ENCODE measurements around the gene SLC6A15. TPM values are rescaled to one million over a fixed set of nuclear protein-coding genes. Genes with fewer than 3 reads are reported as not detected.

Gene SLC6A15
- total RNA-seq (2014; rRNA removed; shearing (Covaris generic); ENCODE audit: low replicate concordance): 0.30 and 1.5 TPM in 2 replicates

DNA sequence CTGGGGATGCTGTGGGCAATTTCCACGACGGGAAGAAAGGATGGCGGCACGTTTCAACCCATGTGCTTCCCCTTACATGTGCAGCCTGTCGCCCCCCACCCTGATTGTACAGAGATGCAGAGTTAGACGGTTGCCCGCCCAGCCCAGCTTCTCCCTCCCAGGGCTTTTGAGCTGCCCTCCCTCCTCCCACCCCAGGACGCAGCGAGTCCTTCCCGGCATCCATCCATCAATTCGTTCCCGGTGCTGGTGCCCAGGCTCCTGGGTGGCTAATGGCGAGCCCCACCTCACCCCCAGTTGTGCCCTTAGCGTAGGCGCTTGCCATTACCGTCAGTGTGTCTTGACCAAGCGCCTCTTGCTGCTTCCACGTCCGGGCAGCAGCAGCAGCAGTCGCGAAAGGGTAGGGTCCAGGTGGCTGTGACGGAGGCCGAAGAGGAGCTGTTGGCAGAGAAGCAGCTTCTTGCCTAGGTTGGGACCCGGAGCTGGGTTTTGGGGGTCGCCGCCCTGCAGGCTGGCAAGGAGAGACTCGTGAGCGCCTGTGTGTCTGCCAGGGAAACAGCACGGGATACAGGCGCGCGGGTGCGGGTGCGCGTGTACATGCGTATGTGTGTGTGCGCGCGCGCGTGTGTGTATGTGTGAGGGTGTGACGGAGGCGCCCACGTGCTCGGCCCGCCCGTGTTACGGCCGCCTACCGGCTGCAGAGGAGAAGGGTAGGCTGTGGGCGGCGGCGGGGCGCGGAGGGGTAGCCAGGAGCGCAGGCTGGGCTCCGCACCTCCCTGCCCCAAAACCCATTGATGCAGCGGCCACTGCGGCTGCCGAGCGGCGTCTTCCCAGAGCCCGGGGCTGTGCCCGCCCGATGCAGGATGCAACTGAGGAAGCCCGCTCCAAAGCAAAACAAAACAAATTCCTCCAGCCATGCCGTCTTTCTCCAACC is at the start of gene SLC6A15:
TSS of gene SLC6A15 (minus strand) at position 602 of the 931 bp plus-strand sequence. CDS start 20,679 bp downstream, outside the sequence.
- Histone ChIP-seq H3K27me3 (peaks cover 6% of the 10 kb centered on the region; the same call in 1 of the 2 replicates), H3K4me3 (peak within 1 kb of the TSS; percentile 55), H3K36me3 (no peaks in the 10 kb centered on the region), H3K9me3 (no peaks in the 10 kb centered on the region)
- peak; percentile 82 for DNase-seq

DNA sequence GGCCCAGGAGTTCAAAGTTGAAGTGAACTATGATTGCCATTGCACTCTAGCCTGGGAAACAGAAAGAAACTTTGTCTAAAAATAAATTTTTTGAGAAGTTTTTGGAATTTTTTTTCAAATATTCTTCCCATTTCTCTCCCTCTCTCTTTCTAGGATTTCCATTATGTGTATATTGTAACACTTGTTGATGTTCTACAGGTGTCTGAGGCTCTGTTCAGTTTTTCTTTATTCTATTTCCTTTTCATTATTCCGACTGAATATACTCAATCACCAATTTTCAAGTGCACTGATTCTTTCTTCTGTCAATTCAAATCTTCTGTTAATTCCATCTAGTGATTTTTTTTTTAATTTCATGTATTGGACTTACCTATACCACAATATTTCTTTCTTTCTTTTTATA is 48.3 kb upstream of the SLC6A15 start:
- H3K9me3 ChIP-seq: no peaks in the 10 kb centered on the region
- H3K27me3 ChIP-seq: no peaks in the 10 kb centered on the region
- H3K36me3 ChIP-seq: no peaks in the 10 kb centered on the region
- H3K4me3 ChIP-seq: no peak overlapping the region
- DNase-seq: no peak

DNA sequence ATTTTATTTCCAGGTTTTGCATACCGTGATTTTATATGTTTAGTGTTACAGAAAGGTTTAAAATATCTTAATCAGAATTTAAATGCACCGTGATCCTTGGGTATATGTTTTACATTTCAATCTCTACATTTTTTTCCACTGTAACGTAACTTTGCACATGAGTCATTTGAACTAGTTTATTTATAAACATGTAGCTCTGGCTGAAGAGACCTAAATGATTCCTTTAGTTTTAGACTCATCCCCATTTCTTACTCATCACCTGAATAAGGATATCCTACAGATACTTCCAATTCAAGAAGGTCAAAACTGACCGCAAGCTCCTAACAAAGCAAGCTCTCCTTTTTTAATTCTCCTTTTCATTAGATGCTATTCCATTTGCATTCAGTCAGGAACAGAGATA is 42.7 kb upstream of the SLC6A15 start:
- no peaks in the 10 kb centered on the region for H3K27me3 ChIP-seq
- DNase-seq: no peak
- no peaks in the 10 kb centered on the region for H3K9me3 ChIP-seq
- no peak overlapping the region for H3K4me3 ChIP-seq
- H3K36me3 ChIP-seq: no peaks in the 10 kb centered on the region

DNA sequence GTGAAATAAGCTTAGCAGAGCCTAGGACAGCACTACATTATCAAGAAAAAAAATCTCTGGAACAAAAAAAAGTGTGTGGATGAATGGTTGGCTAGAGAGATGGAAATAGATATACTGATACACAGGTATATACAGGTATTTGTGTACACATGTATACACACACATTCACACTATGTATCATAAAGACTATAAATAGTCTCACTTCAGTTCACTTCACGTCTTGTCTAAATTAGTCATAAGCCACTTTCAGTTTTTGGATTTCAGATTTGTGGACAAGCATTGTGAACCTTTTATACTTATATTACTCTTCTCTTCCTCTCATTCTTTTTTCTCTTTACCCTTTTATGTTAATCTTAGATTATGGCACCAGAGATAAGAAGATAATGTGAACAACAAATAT is 41.8 kb upstream of the SLC6A15 start:
- no peaks in the 10 kb centered on the region for H3K9me3 ChIP-seq
- no peak overlapping the region for H3K4me3 ChIP-seq
- no peaks in the 10 kb centered on the region for H3K36me3 ChIP-seq
- H3K27me3 ChIP-seq: no peaks in the 10 kb centered on the region
- no peak for DNase-seq

DNA sequence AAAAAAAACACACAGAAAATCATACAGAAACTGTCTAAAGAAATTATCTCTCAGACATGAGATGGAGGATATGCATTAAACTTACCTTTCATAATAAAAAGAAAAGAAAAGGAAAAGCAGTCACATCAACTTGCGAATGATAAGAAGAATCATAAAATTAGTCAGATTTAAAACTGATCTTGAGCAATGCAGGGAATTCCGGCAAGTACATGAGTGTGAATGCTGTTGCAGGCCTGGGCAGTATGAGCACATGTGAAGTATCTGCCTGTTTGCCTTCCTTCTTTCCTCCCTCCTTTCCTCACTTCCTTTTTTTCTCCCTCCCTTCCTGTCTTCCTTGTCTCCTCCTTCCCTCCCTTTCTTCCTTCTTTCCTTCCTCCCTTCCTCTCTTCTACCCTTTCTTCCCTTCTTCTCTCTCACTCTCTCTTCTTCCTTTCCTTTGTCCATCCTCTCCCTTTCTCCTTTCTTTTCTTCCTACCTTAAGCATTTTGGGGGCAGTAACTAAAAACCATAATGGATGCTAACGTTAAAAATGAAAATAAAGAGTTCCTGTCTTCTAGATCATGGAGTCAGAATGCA is 38.5 kb upstream of the SLC6A15 start:
- Histone ChIP-seq H3K27me3 (no peaks in the 10 kb centered on the region), H3K4me3 (no peak overlapping the region), H3K36me3 (no peaks in the 10 kb centered on the region), H3K9me3 (no peaks in the 10 kb centered on the region)
- no peak for DNase-seq

DNA sequence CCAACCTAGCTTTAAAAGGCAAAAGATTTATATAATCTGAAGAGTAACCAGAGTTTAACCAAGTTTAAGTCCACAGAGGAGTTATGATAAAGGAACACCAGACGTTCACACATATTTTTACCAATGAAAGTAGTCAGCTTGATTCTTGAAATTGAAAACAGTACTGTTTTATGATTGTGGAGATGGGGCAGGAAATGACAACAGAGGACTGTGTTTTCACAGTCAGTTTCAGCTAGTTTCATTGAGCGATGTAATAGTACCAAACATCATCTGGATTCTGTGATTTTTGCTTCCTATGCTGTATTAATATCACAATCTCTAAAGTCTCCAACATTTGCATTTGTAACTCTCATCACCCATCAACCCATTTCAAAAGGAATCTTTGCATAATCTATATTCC is 34.2 kb upstream of the SLC6A15 start:
- Histone ChIP-seq H3K9me3 (no peaks in the 10 kb centered on the region), H3K36me3 (no peaks in the 10 kb centered on the region), H3K27me3 (no peaks in the 10 kb centered on the region), H3K4me3 (no peak overlapping the region)
- no peak for DNase-seq

DNA sequence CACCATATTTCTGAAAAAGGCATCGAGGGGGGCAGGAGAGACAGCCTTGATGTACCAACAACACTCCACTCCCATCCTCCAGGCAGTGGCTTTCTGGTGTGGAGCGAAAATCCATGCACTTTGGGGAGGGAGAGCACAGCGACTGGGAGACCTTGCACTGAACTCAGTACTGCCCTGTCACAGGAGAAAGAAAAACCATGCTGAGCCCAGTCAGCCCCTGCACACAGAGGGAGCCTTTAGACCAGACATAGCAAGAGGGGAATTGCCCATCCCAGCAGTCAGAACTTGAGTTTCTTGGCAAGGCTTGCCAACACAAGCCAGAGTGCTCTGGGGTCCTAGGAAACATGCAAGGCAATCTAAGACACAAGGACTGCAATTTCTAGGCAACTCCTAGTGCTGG is 24.8 kb upstream of the SLC6A15 start:
- Histone ChIP-seq H3K36me3 (no peaks in the 10 kb centered on the region), H3K27me3 (no peaks in the 10 kb centered on the region), H3K9me3 (no peaks in the 10 kb centered on the region), H3K4me3 (no peak overlapping the region)
- DNase-seq: no peak

DNA sequence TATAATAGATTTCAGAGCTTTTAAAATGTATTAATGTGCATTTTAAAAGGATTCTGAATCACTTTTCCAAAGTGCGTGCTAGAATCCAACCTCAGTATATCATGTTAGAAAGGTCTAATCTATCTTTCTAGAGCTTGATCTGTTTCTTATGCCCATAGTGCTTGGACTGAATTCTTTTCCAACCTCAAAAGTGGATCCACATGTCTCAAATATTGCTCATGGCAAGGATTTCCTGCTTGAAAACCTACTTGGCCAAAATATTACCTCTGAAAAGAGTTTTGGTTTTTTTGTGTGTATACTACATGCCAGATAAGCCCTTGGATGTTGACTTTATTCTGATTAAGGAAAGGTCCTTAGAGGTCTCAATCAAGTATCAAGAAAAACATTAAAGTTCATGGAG is 16.9 kb upstream of the SLC6A15 start:
- H3K27me3 ChIP-seq: no peaks in the 10 kb centered on the region; the same call in 1 of the 2 replicates
- no peaks in the 10 kb centered on the region for H3K36me3 ChIP-seq
- H3K4me3 ChIP-seq: no peak overlapping the region
- DNase-seq: no peak
- H3K9me3 ChIP-seq: no peaks in the 10 kb centered on the region

DNA sequence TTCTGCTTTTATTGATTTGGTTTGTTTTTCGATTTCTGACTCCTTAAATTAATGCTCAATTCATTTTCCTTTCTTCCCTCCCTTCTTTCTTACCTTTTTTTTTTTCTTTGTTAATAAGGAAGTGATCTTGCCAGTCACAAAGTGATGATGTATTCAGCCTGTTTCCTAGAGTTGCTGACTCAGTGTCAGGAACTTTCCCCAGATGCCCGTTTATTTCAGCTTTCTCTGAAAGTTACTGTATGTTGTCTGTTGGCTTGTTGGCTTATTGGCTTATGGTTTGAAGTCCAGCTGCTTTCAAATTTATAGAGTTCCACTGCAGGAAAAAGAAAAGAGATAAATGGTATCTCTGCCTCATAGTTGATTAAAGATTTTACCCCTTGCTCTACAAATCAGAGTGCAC is 12.4 kb upstream of the SLC6A15 start:
- no peak for DNase-seq
- Histone ChIP-seq H3K36me3 (no peaks in the 10 kb centered on the region), H3K27me3 (no peaks in the 10 kb centered on the region; the same call in 1 of the 2 replicates), H3K4me3 (no peak overlapping the region), H3K9me3 (no peaks in the 10 kb centered on the region)

DNA sequence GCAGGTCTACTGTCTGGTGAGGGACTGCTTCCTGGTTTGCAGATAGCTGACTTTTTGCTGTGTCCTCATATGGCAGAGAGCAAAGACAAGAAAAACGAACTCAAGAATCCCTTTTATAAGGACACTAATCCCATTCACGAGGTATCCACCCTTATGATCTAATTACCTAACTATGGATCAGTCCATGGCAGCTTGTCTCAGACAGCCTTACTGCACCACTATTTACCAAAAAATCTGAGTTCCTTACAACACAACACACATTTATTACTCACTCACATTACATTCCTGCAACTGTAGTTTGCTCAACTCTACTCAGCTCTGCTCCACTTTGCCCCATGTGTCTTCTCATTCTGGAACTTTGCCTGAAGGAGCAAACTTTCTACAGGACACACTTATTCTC is 10.1 kb upstream of the SLC6A15 start:
- H3K36me3 ChIP-seq: no peaks in the 10 kb centered on the region
- no peak for DNase-seq

DNA sequence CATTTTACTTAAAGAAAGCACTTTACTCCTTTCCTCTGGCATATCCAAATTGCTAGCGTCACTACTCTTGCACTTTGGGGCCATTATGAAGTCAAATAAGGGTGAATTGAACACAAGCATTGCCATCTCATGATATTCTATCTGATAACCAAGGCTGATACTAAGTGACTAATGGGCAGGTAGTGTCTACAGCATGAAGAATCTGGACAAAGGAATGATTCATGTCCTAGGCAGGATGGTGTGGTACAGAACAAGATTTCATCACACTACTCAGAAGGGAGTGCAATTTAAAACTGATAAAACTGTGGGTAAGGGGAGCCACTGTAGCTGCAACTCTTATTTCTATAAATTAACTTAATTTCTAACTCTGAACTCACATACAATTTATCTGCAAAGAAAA is 7.7 kb upstream of the SLC6A15 start:
- DNase-seq: no peak
- H3K4me3 ChIP-seq: no peak overlapping the region
- H3K9me3 ChIP-seq: no peaks in the 10 kb centered on the region
- H3K36me3 ChIP-seq: no peaks in the 10 kb centered on the region
- H3K27me3 ChIP-seq: no peaks in the 10 kb centered on the region; the same call in 1 of the 2 replicates

More for the DNA sequence above, 10.1 kb upstream of the SLC6A15 start:
- no peaks in the 10 kb centered on the region for H3K9me3 ChIP-seq
- H3K27me3 ChIP-seq: no peaks in the 10 kb centered on the region; the same call in 1 of the 2 replicates
- H3K4me3 ChIP-seq: no peak overlapping the region

DNA sequence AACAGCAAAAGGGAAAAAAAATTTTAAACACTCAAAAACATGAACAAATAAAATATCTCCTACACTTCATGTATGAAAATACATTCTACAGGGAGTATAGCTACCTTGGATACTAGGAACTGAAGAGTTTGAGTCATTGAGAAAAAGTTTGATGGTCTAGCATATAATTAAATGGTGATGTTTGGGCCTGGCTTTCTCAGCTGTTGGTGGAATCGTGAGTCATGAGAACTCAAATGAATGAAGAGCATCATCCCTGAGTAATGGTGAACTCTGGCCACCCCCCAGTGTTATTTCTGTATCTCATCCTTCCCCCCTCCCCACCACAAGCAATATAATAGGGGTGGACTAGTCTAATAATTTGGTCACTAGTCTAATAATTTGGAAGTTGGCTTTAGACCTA is 6.7 kb upstream of the SLC6A15 start:
- Histone ChIP-seq H3K4me3 (no peak overlapping the region), H3K27me3 (peaks cover 3% of the 10 kb centered on the region; the same call in 1 of the 2 replicates), H3K9me3 (no peaks in the 10 kb centered on the region), H3K36me3 (no peaks in the 10 kb centered on the region)
- peak; percentile 3 for DNase-seq

DNA sequence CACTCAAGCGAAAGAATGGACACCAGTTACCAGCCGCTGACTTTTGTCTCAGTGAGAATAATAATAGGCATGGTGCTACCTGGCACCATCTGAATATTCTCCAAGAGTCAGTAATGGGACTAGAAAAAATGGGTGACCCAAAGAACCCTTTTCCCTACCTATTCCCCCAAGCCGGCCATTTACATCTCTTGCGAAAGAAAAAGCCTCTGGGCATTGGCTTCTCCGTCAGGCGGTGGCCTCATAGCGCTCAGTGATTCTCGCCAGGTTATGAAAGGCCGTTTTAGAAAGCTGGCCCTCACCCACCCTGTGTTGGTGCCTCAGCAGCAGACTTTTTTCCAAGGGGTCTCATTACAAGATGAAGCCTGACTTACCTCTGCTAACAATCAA is 523 bp upstream of the SLC6A15 start:
- Histone ChIP-seq H3K4me3 (peak overlapping the region; percentile 55), H3K27me3 (peaks cover 6% of the 10 kb centered on the region; the same call in 1 of the 2 replicates), H3K9me3 (no peaks in the 10 kb centered on the region), H3K36me3 (no peaks in the 10 kb centered on the region)
- no peak for DNase-seq

DNA sequence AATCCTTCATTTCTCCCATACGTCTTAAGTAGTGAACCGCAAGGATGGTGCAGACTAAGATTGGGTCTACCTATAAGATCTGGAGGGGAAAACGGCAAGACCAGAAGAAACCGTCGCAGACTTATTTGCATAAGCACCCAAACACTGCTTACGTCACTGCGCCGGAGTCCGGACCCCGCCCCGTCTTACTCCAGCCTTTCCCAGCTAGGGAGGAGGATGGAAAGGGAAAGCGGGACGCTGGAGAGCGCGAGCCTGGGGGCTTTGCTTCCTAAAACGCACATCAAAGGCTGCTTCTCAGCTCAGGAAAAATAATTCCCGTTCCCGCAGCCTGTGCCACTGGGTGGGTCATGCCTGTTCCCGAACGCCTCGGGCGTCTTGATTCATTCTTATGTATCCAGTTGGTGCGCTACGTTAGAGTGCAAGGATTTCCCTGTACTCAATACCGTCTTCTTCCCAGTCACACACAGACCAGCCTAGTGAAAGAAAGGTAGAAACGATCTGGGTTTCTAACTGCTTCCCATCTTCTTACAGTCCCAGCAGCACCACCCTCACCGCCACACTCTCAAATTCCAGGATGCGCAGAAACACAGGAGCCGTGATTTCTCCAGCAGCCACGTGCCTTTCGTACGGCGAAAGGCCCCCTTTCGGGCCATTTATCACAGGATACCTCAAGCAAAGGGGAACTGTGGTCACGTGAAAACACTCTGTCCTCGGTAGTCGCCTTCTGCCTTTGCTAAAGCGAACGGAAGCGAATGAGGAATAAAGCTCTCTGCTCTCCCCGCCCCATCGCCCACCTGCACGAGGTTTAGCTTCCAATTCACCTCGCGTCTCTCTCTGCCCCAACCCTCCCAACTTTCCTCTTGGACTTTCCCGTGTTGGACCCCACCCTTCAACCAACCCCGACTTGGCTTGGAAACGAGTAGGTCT is 1.1 kb downstream of the SLC6A15 start:
- H3K4me3 ChIP-seq: peak overlapping the region; percentile 55
- H3K27me3 ChIP-seq: peaks cover 6% of the 10 kb centered on the region; the same call in 1 of the 2 replicates
- no peaks in the 10 kb centered on the region for H3K9me3 ChIP-seq
- H3K36me3 ChIP-seq: no peaks in the 10 kb centered on the region
- peak; percentile 71 for DNase-seq

DNA sequence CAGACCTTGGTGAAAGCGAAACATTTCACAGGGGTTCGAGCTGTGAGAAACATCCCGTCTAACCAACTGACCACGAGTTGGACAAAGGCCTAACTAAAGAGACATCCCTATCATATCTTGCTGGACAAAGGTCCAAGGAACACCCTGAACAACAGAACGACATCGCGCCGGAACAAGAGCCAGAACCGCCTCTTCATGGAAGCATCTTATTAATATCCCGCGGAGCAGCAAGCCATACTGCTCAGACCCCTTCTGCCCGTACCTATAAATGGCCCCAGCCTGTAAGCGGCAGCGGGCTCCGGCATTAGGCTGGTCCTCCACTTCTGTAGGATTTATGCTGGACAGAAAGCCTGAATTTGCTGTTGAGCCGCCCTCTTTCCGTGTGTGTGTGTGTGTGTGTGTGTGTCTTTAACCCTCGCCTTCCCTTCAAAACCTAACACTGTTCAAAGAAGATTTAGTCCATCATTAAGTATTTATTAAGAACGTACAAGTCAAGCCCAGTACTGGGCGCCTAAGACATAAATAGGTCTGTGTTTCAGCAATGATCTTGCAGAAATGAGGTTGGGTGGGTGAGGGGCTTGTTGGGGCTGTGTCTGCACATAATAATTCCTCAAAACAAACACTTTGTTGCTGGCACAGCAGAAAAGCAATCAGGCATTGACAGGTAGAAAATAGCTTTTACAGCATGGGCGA is 1.9 kb downstream of the SLC6A15 start:
- DNase-seq: peak; percentile 15
- Histone ChIP-seq H3K27me3 (peaks cover 6% of the 10 kb centered on the region; the same call in 1 of the 2 replicates), H3K36me3 (no peaks in the 10 kb centered on the region), H3K4me3 (peak overlapping the region; percentile 55), H3K9me3 (no peaks in the 10 kb centered on the region)

DNA sequence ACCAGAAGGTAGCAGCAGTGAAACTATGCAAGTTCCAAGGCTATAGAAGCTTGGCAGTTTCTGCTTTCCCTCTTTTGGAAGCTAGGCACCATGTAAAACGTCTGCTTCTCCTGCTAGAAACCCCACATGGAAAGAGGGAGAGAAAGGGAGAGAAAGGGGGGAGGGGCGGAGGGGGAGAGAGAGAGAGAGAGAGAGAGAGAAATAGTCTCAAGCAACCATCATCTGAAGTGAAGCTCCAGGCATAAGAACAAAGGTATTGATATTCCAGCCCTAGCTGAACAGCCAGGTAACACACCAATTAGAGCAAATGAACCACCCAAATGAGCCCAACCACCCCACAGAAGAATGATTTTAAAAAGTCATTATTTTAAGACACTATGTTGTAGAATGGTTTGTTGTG is 8.5 kb downstream of the SLC6A15 start:
- no peak for DNase-seq
- H3K27me3 ChIP-seq: no peaks in the 10 kb centered on the region
- no peaks in the 10 kb centered on the region for H3K36me3 ChIP-seq
- no peak overlapping the region for H3K4me3 ChIP-seq
- no peaks in the 10 kb centered on the region for H3K9me3 ChIP-seq
